GM18907 (cell line): Measurements from ENCODE around the gene CD46.

Experiments
- ATAC-seq: cut with Tn5 transposase; IDR thresholded peaks from one replicate; pipeline ENCODE4 v1.9.1; 2021; ENCODE audit warnings: mild to moderate bottlenecking, moderate library complexity; ENCODE audit not compliant: unreplicated experiment

Gene CD46

GRCh38 chr1:207844371-207844770, 92.5 kb downstream of the CD46 start:
- no peak for ATAC-seq
